ENCODE measurements around the gene RIMKLA. TPM values are rescaled to one million over a fixed set of nuclear protein-coding genes. Genes with fewer than 3 reads are reported as not detected.
A peak's percentile ranks its signal among the peaks of the same experiment; 100 is the strongest.

RIMKLA gene
- total RNA-seq, 2 donors from 2014 or later, result 6.4 to 16.3 TPM

- no peaks in the 10 kb centered on the region for H3K27me3 Mint-ChIP-seq
- H3K4me3 Mint-ChIP-seq, result peak within 1 kb of the TSS; percentile 82
- peaks cover 9% of the 10 kb centered on the region for H3K4me1 Mint-ChIP-seq
- peak; percentile 100 for ATAC-seq (replicated peaks)
- H3K27ac Mint-ChIP-seq, result peak within 1 kb of the TSS; percentile 90
- peaks cover 39% of the 10 kb centered on the region for H3K36me3 Mint-ChIP-seq (ENCODE audit: low read depth)
- H3K9me3 Mint-ChIP-seq, result no peaks in the 10 kb centered on the region
Observed at GRCh38 chr1:42462828-42463763, 82.5 kb downstream of the RIMKLA start, which contains the start of gene CCDC30. TSS of gene CCDC30 (plus strand) at chr1:42463286. CDS start at chr1:42480552, 17,266 bp downstream.

- no peak for ATAC-seq (replicated peaks)
- Mint-ChIP-seq H3K36me3 (ENCODE audit: low read depth) (peaks cover 30% of the 10 kb centered on the region), H3K4me3 (peak overlapping the region; percentile 82), H3K4me1 (peaks cover 6% of the 10 kb centered on the region), H3K27me3 (no peaks in the 10 kb centered on the region), H3K27ac (peak overlapping the region; percentile 90), H3K9me3 (no peaks in the 10 kb centered on the region)
Observed at GRCh38 chr1:42463921-42464320, 83.3 kb downstream of the RIMKLA start.

GRCh38 chr1:42466030-42466429 is 85.4 kb downstream of the RIMKLA start:
- no peaks in the 10 kb centered on the region for H3K9me3 Mint-ChIP-seq
- no peak for ATAC-seq (replicated peaks)
- H3K27me3 Mint-ChIP-seq, result no peaks in the 10 kb centered on the region
- H3K36me3 Mint-ChIP-seq (ENCODE audit: low read depth), result peaks cover 9% of the 10 kb centered on the region
- no peak overlapping the region for H3K27ac Mint-ChIP-seq
- peaks cover 6% of the 10 kb centered on the region for H3K4me1 Mint-ChIP-seq
- no peak overlapping the region for H3K4me3 Mint-ChIP-seq

DNA sequence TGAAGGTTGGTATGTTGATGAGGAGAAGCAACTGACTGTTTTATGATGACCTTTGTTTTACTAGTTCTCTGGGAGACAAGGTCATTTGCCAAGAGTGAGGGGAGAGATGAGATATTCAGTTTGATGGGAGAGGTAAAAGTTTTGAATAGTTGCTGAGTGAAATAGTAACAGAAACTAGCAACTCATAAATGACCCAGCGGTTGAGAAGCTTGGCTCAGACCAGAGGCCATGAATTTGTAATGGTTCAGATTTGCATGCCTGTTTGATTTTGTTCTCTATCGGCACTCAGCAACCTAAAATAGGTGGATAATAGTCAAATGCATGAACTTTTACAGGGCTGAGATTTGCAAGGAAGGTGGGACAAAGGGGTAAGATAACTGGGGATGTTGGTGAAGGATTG is 89.1 kb downstream of the RIMKLA start:
- no peaks in the 10 kb centered on the region for H3K9me3 Mint-ChIP-seq
- peak; percentile 24 for ATAC-seq (replicated peaks)
- no peak overlapping the region for H3K4me3 Mint-ChIP-seq
- H3K4me1 Mint-ChIP-seq, result no peaks in the 10 kb centered on the region
- H3K27me3 Mint-ChIP-seq, result no peaks in the 10 kb centered on the region
- H3K27ac Mint-ChIP-seq, result no peak overlapping the region
- H3K36me3 Mint-ChIP-seq (ENCODE audit: low read depth), result no peaks in the 10 kb centered on the region

Other genes with a start within 250 kb of the RIMKLA start
- gene GUCA2B, start 227.4 kb upstream of the RIMKLA start, total RNA-seq, result not detected
- gene GUCA2A, start 216.0 kb upstream of the RIMKLA start, total RNA-seq, result not detected
- gene FOXJ3, start 45.6 kb upstream of the RIMKLA start, total RNA-seq, result 10 to 100 TPM; 48.8 to 53.6 TPM
- gene ZMYND12, start 75.2 kb downstream of the RIMKLA start, total RNA-seq, result under 1 TPM; 0.50 to 0.90 TPM
- gene PPCS, start 75.8 kb downstream of the RIMKLA start, total RNA-seq, result 10 to 100 TPM; 34.9 to 40.9 TPM
- 1 to 10 TPM; 2.4 to 5.2 TPM for gene CCDC30, start 82.5 kb downstream of the RIMKLA start, total RNA-seq

All from activated T-helper 17 cell treated with anti-CD3 and anti-CD28 coated beads, Interleukin-2, amount 50 U/mL, for 72 hours (primary cell).